ENCODE measurements around the gene TMED9. TPM values are rescaled to one million over a fixed set of nuclear protein-coding genes. Genes with fewer than 3 reads are reported as not detected.

The TMED9 gene
- total RNA-seq, 4 donors from 2014 or later = 50.9 to 86.4 (median 72.9) TPM

- H3K27ac ChIP-seq = no peak overlapping the region
- no peaks in the 10 kb centered on the region for H3K9me3 ChIP-seq
- 86 to 87% methylated on average over 2 to 4 of the region's 4 CpGs for WGBS, 2 donors (ENCODE audit: low coverage in 1 of 2)
- H3K36me3 ChIP-seq = peaks cover 0 to 22% of the 10 kb centered on the region in 2 donors
- no peaks in the 10 kb centered on the region for H3K27me3 ChIP-seq
- TF ChIP-seq POLR2AphosphoS5 (IDR thresholded peaks at IDR 0.05) (no peak), EP300 (IDR thresholded peaks at IDR 0.05) (no peak), POLR2A (IDR thresholded peaks at IDR 0.05) (no peak)
- TF ChIP-seq, protein P1, sequence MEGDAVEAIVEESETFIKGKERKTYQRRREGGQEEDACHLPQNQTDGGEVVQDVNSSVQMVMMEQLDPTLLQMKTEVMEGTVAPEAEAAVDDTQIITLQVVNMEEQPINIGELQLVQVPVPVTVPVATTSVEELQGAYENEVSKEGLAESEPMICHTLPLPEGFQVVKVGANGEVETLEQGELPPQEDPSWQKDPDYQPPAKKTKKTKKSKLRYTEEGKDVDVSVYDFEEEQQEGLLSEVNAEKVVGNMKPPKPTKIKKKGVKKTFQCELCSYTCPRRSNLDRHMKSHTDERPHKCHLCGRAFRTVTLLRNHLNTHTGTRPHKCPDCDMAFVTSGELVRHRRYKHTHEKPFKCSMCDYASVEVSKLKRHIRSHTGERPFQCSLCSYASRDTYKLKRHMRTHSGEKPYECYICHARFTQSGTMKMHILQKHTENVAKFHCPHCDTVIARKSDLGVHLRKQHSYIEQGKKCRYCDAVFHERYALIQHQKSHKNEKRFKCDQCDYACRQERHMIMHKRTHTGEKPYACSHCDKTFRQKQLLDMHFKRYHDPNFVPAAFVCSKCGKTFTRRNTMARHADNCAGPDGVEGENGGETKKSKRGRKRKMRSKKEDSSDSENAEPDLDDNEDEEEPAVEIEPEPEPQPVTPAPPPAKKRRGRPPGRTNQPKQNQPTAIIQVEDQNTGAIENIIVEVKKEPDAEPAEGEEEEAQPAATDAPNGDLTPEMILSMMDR (IDR thresholded peaks at IDR 0.05) = no peak
- H3K4me3 ChIP-seq = no peak overlapping the region
- H3K4me1 ChIP-seq = peaks cover 0 to 38% (median 13%) of the 10 kb centered on the region in 3 donors
- ATAC-seq = no peak
Observed at GRCh38 chr5:177602458-177602830, 10.4 kb downstream of the TMED9 start.

- WGBS, 2 donors (ENCODE audit: low coverage in 1 of 2) = no CpG with 5 or more reads among the region's 8 CpGs
- ATAC-seq = no peak
- Histone ChIP-seq H3K4me3 (no peak overlapping the region), H3K27ac (no peak overlapping the region), H3K36me3 (peaks cover 0 to 22% of the 10 kb centered on the region in 2 donors), H3K9me3 (no peaks in the 10 kb centered on the region), H3K4me1 (peaks cover 0 to 47% (median 15%) of the 10 kb centered on the region in 3 donors), H3K27me3 (no peaks in the 10 kb centered on the region)
- no peak for TF ChIP-seq POLR2AphosphoS5 (IDR thresholded peaks at IDR 0.05)
- TF ChIP-seq EP300 (IDR thresholded peaks at IDR 0.05) = no peak
- no peak for TF ChIP-seq POLR2A (IDR thresholded peaks at IDR 0.05)
- TF ChIP-seq, protein P1 (IDR thresholded peaks at IDR 0.05) = no peak
Observed at GRCh38 chr5:177603631-177604030, 11.6 kb downstream of the TMED9 start.

DNA sequence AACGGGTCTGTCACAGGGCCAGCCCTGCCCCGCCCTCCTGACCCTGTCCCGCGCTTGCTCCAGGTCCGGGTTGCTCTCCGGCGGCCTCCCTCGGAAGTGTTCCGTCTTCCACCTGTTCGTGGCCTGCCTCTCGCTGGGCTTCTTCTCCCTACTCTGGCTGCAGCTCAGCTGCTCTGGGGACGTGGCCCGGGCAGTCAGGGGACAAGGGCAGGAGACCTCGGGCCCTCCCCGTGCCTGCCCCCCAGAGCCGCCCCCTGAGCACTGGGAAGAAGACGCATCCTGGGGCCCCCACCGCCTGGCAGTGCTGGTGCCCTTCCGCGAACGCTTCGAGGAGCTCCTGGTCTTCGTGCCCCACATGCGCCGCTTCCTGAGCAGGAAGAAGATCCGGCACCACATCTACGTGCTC lies 12.1 kb downstream of the TMED9 start:
- H3K36me3 ChIP-seq = peaks cover 0 to 22% of the 10 kb centered on the region in 2 donors
- no peak for ATAC-seq
- H3K27ac ChIP-seq = no peak overlapping the region
- H3K9me3 ChIP-seq = no peaks in the 10 kb centered on the region
- H3K4me1 ChIP-seq = peaks cover 0 to 44% (median 15%) of the 10 kb centered on the region in 3 donors
- H3K4me3 ChIP-seq = no peak overlapping the region
- TF ChIP-seq POLR2A (IDR thresholded peaks at IDR 0.05) = no peak
- no peaks in the 10 kb centered on the region for H3K27me3 ChIP-seq
- WGBS, 2 donors (ENCODE audit: low coverage in 1 of 2) = no CpG with 5 or more reads among the region's 27 CpGs

GRCh38 chr5:177604656-177605055 lies 12.7 kb downstream of the TMED9 start:
- H3K27ac ChIP-seq = no peak overlapping the region
- H3K4me1 ChIP-seq = peaks cover 0 to 44% (median 15%) of the 10 kb centered on the region in 3 donors
- H3K4me3 ChIP-seq = no peak overlapping the region
- H3K36me3 ChIP-seq = peaks cover 0 to 22% of the 10 kb centered on the region in 2 donors
- H3K27me3 ChIP-seq = no peaks in the 10 kb centered on the region
- TF ChIP-seq EP300 (IDR thresholded peaks at IDR 0.05) (no peak), POLR2A (IDR thresholded peaks at IDR 0.05) (no peak), POLR2AphosphoS5 (IDR thresholded peaks at IDR 0.05) (no peak)
- TF ChIP-seq, protein P1 (IDR thresholded peaks at IDR 0.05) = no peak
- no peak for ATAC-seq
- 75 to 83% methylated on average over 2 to 4 of the region's 5 CpGs for WGBS, 2 donors (ENCODE audit: low coverage in 1 of 2)
- H3K9me3 ChIP-seq = no peaks in the 10 kb centered on the region

- no peaks in the 10 kb centered on the region for H3K27me3 ChIP-seq
- TF ChIP-seq EP300 (IDR thresholded peaks at IDR 0.05) = no peak
- no peak for TF ChIP-seq POLR2AphosphoS5 (IDR thresholded peaks at IDR 0.05)
- TF ChIP-seq POLR2A (IDR thresholded peaks at IDR 0.05) = no peak
- TF ChIP-seq, protein P1 (IDR thresholded peaks at IDR 0.05) = no peak
- H3K9me3 ChIP-seq = no peaks in the 10 kb centered on the region
- H3K36me3 ChIP-seq = peaks cover 0 to 22% of the 10 kb centered on the region in 2 donors
- H3K27ac ChIP-seq = no peak overlapping the region
- H3K4me3 ChIP-seq = no peak overlapping the region
- WGBS, 2 donors (ENCODE audit: low coverage in 1 of 2) = 60 to 77% methylated on average over 1 to 4 of the region's 5 CpGs
- H3K4me1 ChIP-seq = peaks cover 0 to 47% (median 15%) of the 10 kb centered on the region in 3 donors
- ATAC-seq = no peak
Observed at GRCh38 chr5:177605078-177605477, 13.1 kb downstream of the TMED9 start.
